ENCODE measurements around the gene SLC43A1.

The SLC43A1 gene

GRCh38 chr11:57497303-57498247, 17.9 kb downstream of the SLC43A1 start:
- TF ChIP-seq ESRRG (CRISPR knock-in tag; IDR thresholded peaks at IDR 0.05) (no peak), ZNF565 (CRISPR knock-in tag; conservative IDR thresholded peaks at IDR 0.05; ENCODE audit: low read depth) (no peak), CREB5 (CRISPR knock-in tag; IDR thresholded peaks at IDR 0.05; ENCODE audit: low read depth) (no peak), CSRNP3 (CRISPR knock-in tag; IDR thresholded peaks at IDR 0.05) (no peak), RARB (CRISPR knock-in tag; IDR thresholded peaks at IDR 0.05) (no peak), ARNTL (CRISPR knock-in tag; IDR thresholded peaks at IDR 0.05; ENCODE audit: borderline replicate concordance, low read depth) (no peak), BACH2 (CRISPR knock-in tag; IDR thresholded peaks at IDR 0.05; ENCODE audit: borderline replicate concordance) (no peak)
- no peak for ATAC-seq

GRCh38 chr11:57496109-57496820, 19.2 kb downstream of the SLC43A1 start:
- no peak for TF ChIP-seq TSHZ2 (CRISPR knock-in tag; IDR thresholded peaks at IDR 0.05)
- no peak for TF ChIP-seq ZNF565 (CRISPR knock-in tag; conservative IDR thresholded peaks at IDR 0.05; ENCODE audit: low read depth)
- TF ChIP-seq ESRRG (CRISPR knock-in tag; IDR thresholded peaks at IDR 0.05): no peak
- TF ChIP-seq TOX (CRISPR knock-in tag; IDR thresholded peaks at IDR 0.05; ENCODE audit: borderline replicate concordance): no peak
- no peak for TF ChIP-seq ISL1 (CRISPR knock-in tag; IDR thresholded peaks at IDR 0.05)
- no peak for TF ChIP-seq ZFP30 (CRISPR knock-in tag; IDR thresholded peaks at IDR 0.05)
- TF ChIP-seq PATZ1 (CRISPR knock-in tag; IDR thresholded peaks at IDR 0.05; ENCODE audit: borderline replicate concordance): no peak
- no peak for TF ChIP-seq BACH2 (CRISPR knock-in tag; IDR thresholded peaks at IDR 0.05; ENCODE audit: borderline replicate concordance)
- TF ChIP-seq POU6F1 (CRISPR knock-in tag; IDR thresholded peaks at IDR 0.05; ENCODE audit: borderline replicate concordance, low read depth): no peak
- no peak for TF ChIP-seq RARB (CRISPR knock-in tag; IDR thresholded peaks at IDR 0.05)
- no peak for TF ChIP-seq OSR1 (CRISPR knock-in tag; IDR thresholded peaks at IDR 0.05)
- no peak for TF ChIP-seq GLIS3 (CRISPR knock-in tag; IDR thresholded peaks at IDR 0.05)
- no peak for TF ChIP-seq SNAI2 (CRISPR knock-in tag; IDR thresholded peaks at IDR 0.05)
- no peak for TF ChIP-seq ZFP3 (CRISPR knock-in tag; IDR thresholded peaks at IDR 0.05)
- TF ChIP-seq CSDC2 (CRISPR knock-in tag; IDR thresholded peaks at IDR 0.05): no peak
- no peak for TF ChIP-seq TCF4 (CRISPR knock-in tag; IDR thresholded peaks at IDR 0.05; ENCODE audit: borderline replicate concordance)
- no peak for ATAC-seq
